ENCODE data around the gene COL12A1.

- no peak for TF ChIP-seq CTCF (IDR thresholded peaks at IDR 0.05)
- no peak for TF ChIP-seq POLR2AphosphoS5 (IDR thresholded peaks at IDR 0.05)
- TF ChIP-seq EP300 (IDR thresholded peaks at IDR 0.05; ENCODE audit: low read depth), result no peak
- no peak for TF ChIP-seq POLR2A (IDR thresholded peaks at IDR 0.05)
Measured at GRCh38 chr6:75209184-75209723, 3.4 kb upstream of the COL12A1 start.

Measured in transverse colon (tissue), 4 donors.